GM19372 (cell line): Measurements from ENCODE around the gene ZNF593OS.

Experiments used
- ATAC-seq: cut with Tn5 transposase; IDR thresholded peaks from one replicate; pipeline ENCODE4 v1.9.1; 2021; ENCODE audit warnings: mild to moderate bottlenecking, low read depth, moderate library complexity; ENCODE audit not compliant: unreplicated experiment

ZNF593OS gene

GRCh38 chr1:26184883-26185282 is 13.3 kb upstream of the ZNF593OS start:
- no peak for ATAC-seq

- no peak for ATAC-seq
Measured at GRCh38 chr1:26184086-26184485, 12.5 kb upstream of the ZNF593OS start.

GRCh38 chr1:26182383-26182696 is 10.7 kb upstream of the ZNF593OS start:
- ATAC-seq, result no peak

GRCh38 chr1:26181586-26182382 is 10.2 kb upstream of the ZNF593OS start:
- no peak for ATAC-seq

- no peak for ATAC-seq
Measured at GRCh38 chr1:26180010-26180506, 8.4 kb upstream of the ZNF593OS start.

- ATAC-seq, result no peak
Measured at GRCh38 chr1:26177182-26177684, 5.6 kb upstream of the ZNF593OS start, which contains the start of gene CNKSR1. TSS of gene CNKSR1 (plus strand) at chr1:26177491. CDS start at chr1:26177548, 57 bp downstream.

GRCh38 chr1:26175346-26175745 is 3.7 kb upstream of the ZNF593OS start:
- ATAC-seq, result no peak

- no peak for ATAC-seq
Measured at GRCh38 chr1:26170472-26170821, 1.2 kb downstream of the ZNF593OS start.

GRCh38 chr1:26169669-26170471 is 1.8 kb downstream of the ZNF593OS start, which contains the start of gene ZNF593:
TSS of gene ZNF593 (plus strand) at chr1:26169908. CDS start at chr1:26169984, 76 bp downstream.
- ATAC-seq, result peak; percentile 93

GRCh38 chr1:26169198-26169554 is 2.5 kb downstream of the ZNF593OS start:
- ATAC-seq, result no peak

- no peak for ATAC-seq
Measured at GRCh38 chr1:26168410-26169197, 3.0 kb downstream of the ZNF593OS start, which contains the start of gene C1orf232. TSS of gene C1orf232 (minus strand) at chr1:26168963. CDS start at chr1:26168499, 464 bp downstream.

- no peak for ATAC-seq
Measured at GRCh38 chr1:26166719-26167281, 4.8 kb downstream of the ZNF593OS start.

- no peak for ATAC-seq
Measured at GRCh38 chr1:26164861-26165842, 6.5 kb downstream of the ZNF593OS start.

GRCh38 chr1:26164036-26164860 is 7.4 kb downstream of the ZNF593OS start:
- no peak for ATAC-seq

- ATAC-seq, result no peak
Measured at GRCh38 chr1:26163684-26164035, 8.0 kb downstream of the ZNF593OS start.

GRCh38 chr1:26162220-26162709 is 9.4 kb downstream of the ZNF593OS start:
- ATAC-seq, result no peak

- ATAC-seq, result no peak
Measured at GRCh38 chr1:26161415-26162219, 10.0 kb downstream of the ZNF593OS start.
